ENCODE data around the gene SPRR1B.

SPRR1B gene, protein sequence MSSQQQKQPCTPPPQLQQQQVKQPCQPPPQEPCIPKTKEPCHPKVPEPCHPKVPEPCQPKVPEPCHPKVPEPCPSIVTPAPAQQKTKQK

DNA sequence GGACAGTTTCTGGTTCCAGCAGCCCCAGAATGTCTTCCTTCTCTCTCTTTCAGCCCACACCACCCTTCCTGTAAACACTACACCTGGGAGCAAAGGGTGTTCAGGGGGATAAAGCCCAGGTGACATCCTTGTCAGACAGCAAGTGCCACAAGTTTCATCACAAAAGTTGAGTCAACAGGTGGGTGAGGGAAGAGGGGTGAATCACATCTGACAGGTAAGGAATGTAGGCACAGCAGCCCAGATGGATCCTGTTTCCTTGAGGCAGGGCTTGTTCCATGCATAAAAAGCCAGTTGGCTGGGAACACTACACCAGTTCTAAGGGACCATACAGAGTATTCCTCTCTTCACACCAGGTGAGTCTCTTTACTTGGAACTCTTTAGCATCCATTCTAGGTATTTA lies at the start of gene SPRR1B:
Gene SPRR1B, plus strand, starts transcription at position 309 of the 400 bp plus-strand sequence. CDS start 1,143 bp downstream, outside the sequence.
- Mint-ChIP-seq H3K4me1 (no peaks in the 10 kb centered on the region), H3K36me3 (ENCODE audit: insufficient read depth) (no peaks in the 10 kb centered on the region), H3K4me3 (no peak within 1 kb of the TSS), H3K27ac (ENCODE audit: low read depth) (no peak within 1 kb of the TSS), H3K9me3 (no peaks in the 10 kb centered on the region), H3K27me3 (peaks cover 55% of the 10 kb centered on the region)
- no peak for ATAC-seq (replicated peaks; ENCODE audit: extremely low read depth, poor library complexity, severe bottlenecking)
- no peak for DNase-seq (ENCODE audit: low spot score in 2 of 2)

DNA sequence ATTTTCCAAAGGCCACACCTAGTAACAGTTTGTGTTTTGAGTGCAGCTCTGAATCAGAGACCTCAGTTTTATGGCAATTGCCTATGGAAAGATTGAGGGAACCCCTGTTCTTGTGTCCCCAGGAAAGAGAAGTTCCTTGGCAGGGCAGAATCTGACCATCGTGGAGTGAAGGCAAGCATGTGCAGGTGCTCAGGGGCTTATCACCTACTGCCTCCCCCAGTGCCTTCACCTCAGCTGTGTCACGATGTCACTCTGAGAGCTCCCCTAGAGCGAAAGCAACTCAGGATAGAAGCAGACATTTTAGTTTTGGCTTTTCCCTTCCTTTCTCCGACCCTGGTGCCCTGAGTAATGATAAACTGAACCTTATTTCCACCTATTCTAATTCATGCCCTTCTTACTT lies 48.9 kb upstream of the SPRR1B start:
- H3K4me3 Mint-ChIP-seq, result no peak overlapping the region
- DNase-seq (ENCODE audit: low spot score in 2 of 2), result no peak
- no peaks in the 10 kb centered on the region for H3K9me3 Mint-ChIP-seq
- no peak overlapping the region for H3K27ac Mint-ChIP-seq (ENCODE audit: low read depth)
- H3K36me3 Mint-ChIP-seq (ENCODE audit: insufficient read depth), result no peaks in the 10 kb centered on the region
- no peaks in the 10 kb centered on the region for H3K4me1 Mint-ChIP-seq
- ATAC-seq (replicated peaks; ENCODE audit: extremely low read depth, poor library complexity, severe bottlenecking), result no peak
- peaks cover 69% of the 10 kb centered on the region for H3K27me3 Mint-ChIP-seq

DNA sequence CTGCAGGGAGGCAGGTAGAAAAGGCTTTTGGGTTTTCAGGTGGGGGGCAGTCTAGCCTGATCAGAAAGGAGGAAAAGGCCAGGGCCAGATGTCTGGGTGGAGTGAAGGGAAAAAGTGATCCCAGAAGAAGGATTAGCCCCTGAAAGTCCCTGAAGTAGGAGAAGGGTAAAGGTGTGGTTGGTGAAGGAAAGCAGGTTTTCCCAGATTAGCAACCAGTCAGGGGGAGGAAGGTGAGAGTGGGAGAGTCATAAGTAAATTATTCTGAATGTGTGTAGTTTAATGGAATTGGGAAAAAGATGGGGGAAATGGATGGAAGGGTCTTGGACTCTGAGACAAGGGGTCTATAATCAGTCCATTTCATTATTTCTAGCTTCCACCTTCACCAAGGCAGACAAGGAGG lies 47.8 kb upstream of the SPRR1B start:
- ATAC-seq (replicated peaks; ENCODE audit: extremely low read depth, poor library complexity, severe bottlenecking) (no peak), DNase-seq (ENCODE audit: low spot score in 2 of 2) (no peak)
- Mint-ChIP-seq H3K4me1 (no peaks in the 10 kb centered on the region), H3K27me3 (peaks cover 71% of the 10 kb centered on the region), H3K36me3 (ENCODE audit: insufficient read depth) (no peaks in the 10 kb centered on the region), H3K9me3 (no peaks in the 10 kb centered on the region), H3K27ac (ENCODE audit: low read depth) (no peak overlapping the region), H3K4me3 (no peak overlapping the region)

DNA sequence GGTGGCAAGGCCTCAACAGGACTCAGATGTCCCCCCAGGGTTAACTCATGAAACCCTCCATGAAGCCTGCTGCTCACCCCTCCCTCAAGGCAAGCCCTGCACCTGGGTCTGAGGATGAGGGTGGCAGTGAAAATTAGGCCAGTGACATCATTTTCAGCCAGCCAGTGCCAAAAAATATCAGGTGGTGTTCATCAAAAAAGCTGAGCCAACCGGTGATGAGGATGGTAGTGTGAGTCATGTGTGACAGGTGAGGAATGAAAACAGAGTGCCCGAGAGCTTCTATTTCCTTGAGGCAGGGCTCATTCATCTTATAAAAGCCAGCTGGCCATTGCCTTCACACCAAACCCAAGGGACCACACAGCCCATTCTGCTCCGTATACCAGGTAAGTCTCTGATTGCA lies 47.3 kb upstream of the SPRR1B start, which contains the start of gene SPRR1A:
Gene SPRR1A, plus strand, starts transcription at position 339 of the 400 bp plus-strand sequence. CDS start 1,150 bp downstream, outside the sequence.
- ATAC-seq (replicated peaks; ENCODE audit: extremely low read depth, poor library complexity, severe bottlenecking), result no peak
- no peak within 1 kb of the TSS for H3K4me3 Mint-ChIP-seq
- H3K27me3 Mint-ChIP-seq, result peaks cover 76% of the 10 kb centered on the region
- H3K27ac Mint-ChIP-seq (ENCODE audit: low read depth), result no peak within 1 kb of the TSS
- no peaks in the 10 kb centered on the region for H3K4me1 Mint-ChIP-seq
- DNase-seq (ENCODE audit: low spot score in 2 of 2), result no peak
- no peaks in the 10 kb centered on the region for H3K36me3 Mint-ChIP-seq (ENCODE audit: insufficient read depth)
- no peaks in the 10 kb centered on the region for H3K9me3 Mint-ChIP-seq

DNA sequence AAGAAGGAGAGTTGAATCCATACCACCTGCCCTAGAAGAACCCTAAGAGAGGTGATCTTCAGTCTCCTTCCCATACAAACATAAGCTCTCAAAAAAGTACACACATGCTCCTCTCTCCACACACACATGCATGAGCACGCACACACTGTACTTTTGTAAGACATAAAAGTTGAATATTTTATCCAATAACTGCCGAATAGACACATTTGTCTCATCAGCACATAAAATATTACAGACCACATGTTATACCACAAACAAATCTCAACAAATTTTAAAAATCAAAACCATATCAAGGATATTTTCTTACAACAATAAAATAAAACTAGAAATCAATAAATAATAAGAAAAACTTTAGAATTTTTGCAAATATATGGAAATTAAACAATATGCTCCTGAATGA lies 44.4 kb upstream of the SPRR1B start:
- ATAC-seq (replicated peaks; ENCODE audit: extremely low read depth, poor library complexity, severe bottlenecking) (no peak), DNase-seq (ENCODE audit: low spot score in 2 of 2) (no peak)
- Mint-ChIP-seq H3K4me1 (no peaks in the 10 kb centered on the region), H3K27ac (ENCODE audit: low read depth) (no peak overlapping the region), H3K9me3 (no peaks in the 10 kb centered on the region), H3K36me3 (ENCODE audit: insufficient read depth) (no peaks in the 10 kb centered on the region), H3K27me3 (peaks cover 65% of the 10 kb centered on the region), H3K4me3 (no peak overlapping the region)

DNA sequence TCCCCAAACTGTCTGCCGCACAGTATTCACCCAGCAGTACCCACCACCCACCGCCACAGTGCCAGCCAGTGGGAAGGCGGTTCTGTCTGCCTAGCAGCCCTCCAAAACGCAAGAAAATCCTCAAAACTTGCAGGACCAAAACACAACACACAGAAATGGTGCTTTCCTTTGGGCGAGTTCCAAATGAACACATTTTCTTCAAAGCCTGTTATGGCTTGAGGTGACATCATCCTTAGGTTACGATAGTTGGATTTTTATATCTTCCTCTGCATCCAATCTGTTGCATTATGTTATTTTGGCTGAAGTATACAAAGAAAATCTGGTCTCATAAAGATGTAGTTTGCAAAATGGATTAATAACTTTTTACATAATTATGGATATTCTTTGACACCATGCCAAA lies 37.8 kb upstream of the SPRR1B start:
- Mint-ChIP-seq H3K4me1 (no peaks in the 10 kb centered on the region), H3K27ac (ENCODE audit: low read depth) (no peak overlapping the region), H3K27me3 (peaks cover 58% of the 10 kb centered on the region), H3K4me3 (no peak overlapping the region), H3K9me3 (no peaks in the 10 kb centered on the region), H3K36me3 (ENCODE audit: insufficient read depth) (no peaks in the 10 kb centered on the region)
- ATAC-seq (replicated peaks; ENCODE audit: extremely low read depth, poor library complexity, severe bottlenecking) (no peak), DNase-seq (ENCODE audit: low spot score in 2 of 2) (no peak)

DNA sequence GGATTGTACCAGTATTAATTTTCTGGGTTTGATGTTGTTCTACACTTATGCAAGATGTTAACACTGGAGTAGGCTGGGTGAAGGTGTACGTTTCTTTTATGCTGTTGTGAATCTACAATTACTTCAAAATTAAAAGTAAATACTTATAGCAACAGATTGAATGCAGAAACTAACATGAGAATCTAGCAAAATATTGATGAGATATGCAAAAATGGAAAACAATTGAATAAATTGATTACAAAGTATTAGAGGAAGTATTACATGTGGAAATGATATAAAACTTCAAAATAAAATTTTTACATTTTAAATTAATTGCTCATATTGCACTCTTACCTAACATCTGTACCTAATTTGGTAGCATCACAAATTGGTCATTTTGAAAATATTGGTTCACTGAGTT lies 35.2 kb upstream of the SPRR1B start:
- no peak for DNase-seq (ENCODE audit: low spot score in 2 of 2)
- H3K27ac Mint-ChIP-seq (ENCODE audit: low read depth), result no peak overlapping the region
- no peak overlapping the region for H3K4me3 Mint-ChIP-seq
- no peaks in the 10 kb centered on the region for H3K36me3 Mint-ChIP-seq (ENCODE audit: insufficient read depth)
- H3K9me3 Mint-ChIP-seq, result no peaks in the 10 kb centered on the region
- H3K4me1 Mint-ChIP-seq, result no peaks in the 10 kb centered on the region
- no peak for ATAC-seq (replicated peaks; ENCODE audit: extremely low read depth, poor library complexity, severe bottlenecking)
- H3K27me3 Mint-ChIP-seq, result peaks cover 63% of the 10 kb centered on the region

DNA sequence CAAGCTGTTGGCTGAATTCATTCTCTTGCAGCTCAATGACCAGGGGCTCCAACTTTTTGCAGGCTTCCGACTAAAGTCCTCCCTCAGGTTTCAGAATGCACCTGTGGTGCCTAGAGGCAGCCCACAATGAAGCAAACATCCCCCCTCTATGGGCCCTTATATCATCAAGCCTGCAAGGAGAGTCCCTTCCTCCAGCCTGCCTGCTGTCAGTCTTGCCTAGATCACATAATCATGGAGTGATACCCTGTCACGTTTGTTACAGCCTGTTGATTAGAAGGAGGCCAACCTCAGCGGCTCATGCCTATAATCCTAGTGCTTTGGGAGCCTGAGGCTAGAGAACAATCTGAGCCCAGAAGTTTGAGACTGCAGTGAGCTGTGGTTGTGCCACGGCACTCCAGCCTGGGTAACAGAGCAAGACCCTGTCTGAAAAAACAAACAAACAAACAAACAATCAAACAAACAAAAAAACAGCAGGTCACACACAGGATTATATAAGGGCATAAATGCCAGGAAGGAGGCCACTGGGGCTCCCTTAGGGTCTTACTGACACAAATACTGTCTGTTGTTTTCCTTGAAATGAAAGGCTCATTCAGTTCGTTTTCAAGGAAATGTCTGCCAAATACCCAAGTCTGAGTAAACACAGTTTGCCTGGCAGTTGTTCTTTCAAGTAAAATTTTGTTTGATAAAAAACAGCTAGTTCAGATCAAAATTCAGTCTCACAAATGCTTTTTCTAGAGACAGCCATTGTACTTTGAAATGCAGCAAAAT lies 34.2 kb upstream of the SPRR1B start:
- no peak overlapping the region for H3K27ac Mint-ChIP-seq (ENCODE audit: low read depth)
- ATAC-seq (replicated peaks; ENCODE audit: extremely low read depth, poor library complexity, severe bottlenecking), result no peak
- H3K36me3 Mint-ChIP-seq (ENCODE audit: insufficient read depth), result no peaks in the 10 kb centered on the region
- H3K9me3 Mint-ChIP-seq, result no peaks in the 10 kb centered on the region
- H3K4me3 Mint-ChIP-seq, result no peak overlapping the region
- no peaks in the 10 kb centered on the region for H3K4me1 Mint-ChIP-seq
- DNase-seq (ENCODE audit: low spot score in 2 of 2), result no peak
- peaks cover 63% of the 10 kb centered on the region for H3K27me3 Mint-ChIP-seq

DNA sequence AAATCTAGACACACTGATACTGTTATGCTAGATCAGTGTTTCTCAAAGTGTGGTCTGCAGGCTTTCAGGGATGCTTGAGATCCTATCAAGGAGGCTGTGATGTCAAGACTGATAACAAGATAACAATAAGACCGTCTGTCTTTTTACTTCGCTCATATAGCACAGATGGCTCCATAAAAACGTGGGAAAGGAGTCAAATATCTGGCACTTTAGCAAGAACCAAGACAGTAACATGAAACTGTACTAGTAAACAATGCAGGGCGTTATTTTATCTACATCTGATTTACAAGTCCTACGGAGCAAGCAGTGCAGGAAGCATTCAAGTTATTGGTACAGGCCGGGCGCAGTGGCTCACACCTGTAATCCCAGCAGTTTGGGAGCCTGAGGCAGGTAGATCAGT lies 33.1 kb upstream of the SPRR1B start:
- Mint-ChIP-seq H3K9me3 (no peaks in the 10 kb centered on the region), H3K27ac (ENCODE audit: low read depth) (no peak overlapping the region), H3K4me3 (no peak overlapping the region), H3K36me3 (ENCODE audit: insufficient read depth) (no peaks in the 10 kb centered on the region), H3K4me1 (no peaks in the 10 kb centered on the region), H3K27me3 (peaks cover 57% of the 10 kb centered on the region)
- ATAC-seq (replicated peaks; ENCODE audit: extremely low read depth, poor library complexity, severe bottlenecking) (no peak), DNase-seq (ENCODE audit: low spot score in 2 of 2) (no peak)

DNA sequence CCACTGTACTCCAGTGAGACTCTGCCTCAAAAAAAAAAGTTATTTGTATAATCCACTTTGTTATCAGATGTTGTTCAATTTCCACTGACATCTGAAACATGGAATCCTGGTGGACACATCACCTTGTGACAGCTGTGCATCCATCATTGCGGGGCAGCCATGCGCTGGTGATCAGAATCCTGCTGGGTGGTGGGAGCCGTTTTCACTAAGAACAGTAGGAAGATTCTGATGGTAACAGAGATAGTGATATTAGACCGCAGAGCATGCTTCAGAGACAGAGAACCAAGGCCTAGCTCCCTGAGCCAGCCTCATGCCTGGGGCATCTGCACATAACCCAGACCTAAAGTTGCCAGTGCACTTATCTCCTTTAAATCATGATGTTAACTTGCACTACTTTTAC lies 32.5 kb upstream of the SPRR1B start:
- H3K4me3 Mint-ChIP-seq, result no peak overlapping the region

DNA sequence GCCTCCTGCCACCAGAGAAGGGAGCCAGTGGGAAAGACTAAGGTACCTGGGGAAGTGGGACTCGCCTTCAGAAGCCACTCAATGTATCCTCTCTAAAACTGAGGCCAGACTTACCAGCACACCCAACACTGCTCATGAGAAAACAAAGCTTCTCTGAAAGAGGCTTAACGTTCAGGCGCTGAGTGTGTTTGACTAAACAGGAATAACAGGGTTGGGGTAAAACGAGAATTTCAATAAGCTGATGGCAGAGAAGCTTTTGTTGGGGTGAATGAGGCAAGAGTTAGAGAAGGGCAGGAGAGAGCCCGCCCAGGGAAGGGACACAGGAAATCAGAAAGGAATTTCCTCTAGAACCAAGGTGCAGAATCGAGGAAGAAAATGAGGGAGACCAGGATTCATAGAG lies 31.2 kb upstream of the SPRR1B start:
- DNase-seq (ENCODE audit: low spot score in 2 of 2) (no peak), ATAC-seq (replicated peaks; ENCODE audit: extremely low read depth, poor library complexity, severe bottlenecking) (no peak)
- H3K4me1 Mint-ChIP-seq, result no peaks in the 10 kb centered on the region
- no peaks in the 10 kb centered on the region for H3K36me3 Mint-ChIP-seq (ENCODE audit: insufficient read depth)
- peaks cover 40% of the 10 kb centered on the region for H3K27me3 Mint-ChIP-seq
- no peaks in the 10 kb centered on the region for H3K9me3 Mint-ChIP-seq
- no peak overlapping the region for H3K27ac Mint-ChIP-seq (ENCODE audit: low read depth)
- no peak overlapping the region for H3K4me3 Mint-ChIP-seq

More for the DNA sequence above, 32.5 kb upstream of the SPRR1B start:
- no peaks in the 10 kb centered on the region for H3K36me3 Mint-ChIP-seq (ENCODE audit: insufficient read depth)
- H3K9me3 Mint-ChIP-seq, result no peaks in the 10 kb centered on the region
- peaks cover 51% of the 10 kb centered on the region for H3K27me3 Mint-ChIP-seq
- no peak overlapping the region for H3K27ac Mint-ChIP-seq (ENCODE audit: low read depth)
- DNase-seq (ENCODE audit: low spot score in 2 of 2), result no peak
- ATAC-seq (replicated peaks; ENCODE audit: extremely low read depth, poor library complexity, severe bottlenecking), result no peak
- no peaks in the 10 kb centered on the region for H3K4me1 Mint-ChIP-seq

DNA sequence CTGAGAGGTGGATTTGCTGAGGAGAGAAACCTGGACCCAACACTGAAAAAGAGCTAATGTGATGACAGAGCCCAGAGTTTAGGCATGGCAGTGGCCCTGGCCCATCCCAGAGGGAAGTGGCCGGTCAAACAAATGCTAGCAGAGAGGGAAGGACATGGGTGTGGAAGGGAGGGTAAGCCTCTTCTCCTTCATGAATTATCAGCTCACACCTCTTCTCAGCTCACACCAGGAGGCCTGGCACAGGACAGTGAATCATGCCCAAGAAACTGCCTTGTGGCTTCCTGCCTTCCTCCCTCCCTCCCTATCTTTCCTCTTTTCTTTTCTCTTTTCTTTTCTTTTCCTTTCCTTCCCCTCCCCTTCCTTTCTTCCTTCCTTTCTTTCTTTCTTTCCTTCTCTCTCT lies 30.7 kb upstream of the SPRR1B start:
- no peaks in the 10 kb centered on the region for H3K4me1 Mint-ChIP-seq
- no peaks in the 10 kb centered on the region for H3K36me3 Mint-ChIP-seq (ENCODE audit: insufficient read depth)
- ATAC-seq (replicated peaks; ENCODE audit: extremely low read depth, poor library complexity, severe bottlenecking), result no peak
- H3K27me3 Mint-ChIP-seq, result peaks cover 35% of the 10 kb centered on the region
- no peak overlapping the region for H3K4me3 Mint-ChIP-seq
- H3K27ac Mint-ChIP-seq (ENCODE audit: low read depth), result no peak overlapping the region
- H3K9me3 Mint-ChIP-seq, result no peaks in the 10 kb centered on the region
- DNase-seq (ENCODE audit: low spot score in 2 of 2), result no peak

DNA sequence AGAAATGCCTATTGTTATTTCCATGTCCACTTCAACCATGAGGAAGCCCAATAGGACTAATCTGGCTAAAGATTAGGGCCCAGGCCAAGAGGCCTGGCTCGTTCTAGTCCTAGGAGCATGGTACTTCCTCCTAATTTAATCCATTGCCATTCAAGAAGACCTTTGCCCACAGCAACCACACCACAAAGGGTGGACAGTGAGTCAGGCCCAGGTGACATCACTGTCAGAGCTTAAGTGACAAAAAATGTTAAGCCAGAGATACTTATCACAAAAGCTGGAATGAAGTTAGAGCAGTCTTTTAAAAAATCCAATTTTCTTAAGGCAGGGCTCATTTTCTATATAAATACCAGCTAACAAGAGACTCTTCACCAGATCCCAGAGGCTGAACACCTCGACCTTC lies 29.6 kb upstream of the SPRR1B start, which contains the start of gene SPRR3:
Gene SPRR3, plus strand, starts transcription at position 368 of the 400 bp plus-strand sequence. CDS start 1,272 bp downstream, outside the sequence.
- DNase-seq (ENCODE audit: low spot score in 2 of 2) (no peak), ATAC-seq (replicated peaks; ENCODE audit: extremely low read depth, poor library complexity, severe bottlenecking) (no peak)
- no peak within 1 kb of the TSS for H3K4me3 Mint-ChIP-seq
- H3K36me3 Mint-ChIP-seq (ENCODE audit: insufficient read depth), result no peaks in the 10 kb centered on the region
- peaks cover 29% of the 10 kb centered on the region for H3K27me3 Mint-ChIP-seq
- H3K4me1 Mint-ChIP-seq, result no peaks in the 10 kb centered on the region
- no peaks in the 10 kb centered on the region for H3K9me3 Mint-ChIP-seq
- no peak within 1 kb of the TSS for H3K27ac Mint-ChIP-seq (ENCODE audit: low read depth)

Measured in central memory CD8-positive, alpha-beta T cell (primary cell).